HG02678 (cell line): ENCODE results near the gene COBLL1.

ENCODE experiments used
- ATAC-seq: cut with Tn5 transposase; IDR thresholded peaks from one replicate; pipeline ENCODE4 v1.9.1; 2021; ENCODE audit warnings: mild to moderate bottlenecking, moderate library complexity; ENCODE audit not compliant: unreplicated experiment

COBLL1 gene

GRCh38 chr2:164760179-164760578 lies 81.4 kb downstream of the COBLL1 start:
- ATAC-seq = no peak

GRCh38 chr2:164757934-164758695 lies 83.5 kb downstream of the COBLL1 start:
- no peak for ATAC-seq

- ATAC-seq = no peak
Observed at GRCh38 chr2:164756773-164757172, 84.8 kb downstream of the COBLL1 start.

GRCh38 chr2:164755952-164756351 lies 85.7 kb downstream of the COBLL1 start:
- no peak for ATAC-seq

- ATAC-seq = no peak
Observed at GRCh38 chr2:164754157-164755093, 87.2 kb downstream of the COBLL1 start.

- ATAC-seq = no peak
Observed at GRCh38 chr2:164752956-164753355, 88.7 kb downstream of the COBLL1 start.

GRCh38 chr2:164747783-164748433 lies 93.7 kb downstream of the COBLL1 start:
- no peak for ATAC-seq

GRCh38 chr2:164747140-164747539 lies 94.5 kb downstream of the COBLL1 start:
- ATAC-seq = no peak

- ATAC-seq = no peak
Observed at GRCh38 chr2:164746713-164747112, 94.9 kb downstream of the COBLL1 start.

- no peak for ATAC-seq
Observed at GRCh38 chr2:164745012-164745797, 96.4 kb downstream of the COBLL1 start.

- no peak for ATAC-seq
Observed at GRCh38 chr2:164742738-164743317, 98.8 kb downstream of the COBLL1 start.

GRCh38 chr2:164739966-164740365 lies 101.7 kb downstream of the COBLL1 start:
- ATAC-seq = no peak

GRCh38 chr2:164737612-164738081 lies 104.0 kb downstream of the COBLL1 start:
- ATAC-seq = peak; percentile 62

- ATAC-seq = no peak
Observed at GRCh38 chr2:164735309-164735919, 106.2 kb downstream of the COBLL1 start.

GRCh38 chr2:164734196-164734595 lies 107.4 kb downstream of the COBLL1 start:
- ATAC-seq = no peak

GRCh38 chr2:164725542-164725941 lies 116.1 kb downstream of the COBLL1 start:
- ATAC-seq = no peak

GRCh38 chr2:164722616-164723338 lies 118.8 kb downstream of the COBLL1 start:
- ATAC-seq = no peak

GRCh38 chr2:164721430-164721829 lies 120.2 kb downstream of the COBLL1 start:
- ATAC-seq = no peak
